Activated naive CD8-positive, alpha-beta T cell treated with anti-CD3 and anti-CD28 coated beads, Interleukin-2, amount 10 ng/mL, durations not matched to agents 7 days and 5 days (primary cell): Measurements from ENCODE around the gene GNPTAB. TPM values are rescaled to one million over a fixed set of nuclear protein-coding genes. Genes with fewer than 3 reads are reported as not detected.
"Not testable (repeated sequence)": the region's sequence is repeated elsewhere in the genome, so short reads cannot be mapped to it uniquely, and the experiment has no call there.

ENCODE experiments used
- ATAC-seq: fragments of 150-1000 bp; cut with Tn5 transposase; one replicate; pipeline ENCODE4 v1.10.0; 2021; ENCODE audit warnings: low read depth, moderate library complexity
- POLR2A ChIA-PET: fragments of 350-600 bp; sonication (Branson Sonifier 250); formaldehyde crosslinking; loops from one replicate; lab custom pipeline; 2021; ENCODE audit warnings: antibody characterized with exemption; lab: Charles Lee
- DNase-seq: peaks from one replicate; pipeline ENCODE4 v3.0.0; 2021
- H3K27ac Mint-ChIP-seq: one replicate; pipeline ENCODE4 v1.8.0; 2022; ENCODE audit warnings: mild to moderate bottlenecking, mixed read lengths
- H3K27me3 Mint-ChIP-seq: one replicate; pipeline ENCODE4 v1.8.0; 2022; ENCODE audit warnings: mild to moderate bottlenecking, moderate library complexity, mixed read lengths
- H3K36me3 Mint-ChIP-seq: one replicate; pipeline ENCODE4 v1.8.0; 2021; ENCODE audit warnings: mild to moderate bottlenecking, mixed read lengths
- H3K4me1 Mint-ChIP-seq: one replicate; pipeline ENCODE4 v1.8.0; 2021; ENCODE audit warnings: mixed read lengths
- H3K4me3 Mint-ChIP-seq: one replicate; pipeline ENCODE4 v1.8.0; 2022; ENCODE audit warnings: mild to moderate bottlenecking, moderate library complexity, mixed read lengths
- H3K9me3 Mint-ChIP-seq: one replicate; pipeline ENCODE4 v1.8.0; 2021; ENCODE audit warnings: mixed read lengths
- total RNA-seq, 2 experiments: library from RNA; stranded (reverse); gene quantifications; one replicate each; pipeline ENCODE4 v1.2.3, GENCODE V29; 2021

Gene GNPTAB
- total RNA-seq, 2 experiments from 2014 or later: 89.5 to 91.1 TPM

DNA sequence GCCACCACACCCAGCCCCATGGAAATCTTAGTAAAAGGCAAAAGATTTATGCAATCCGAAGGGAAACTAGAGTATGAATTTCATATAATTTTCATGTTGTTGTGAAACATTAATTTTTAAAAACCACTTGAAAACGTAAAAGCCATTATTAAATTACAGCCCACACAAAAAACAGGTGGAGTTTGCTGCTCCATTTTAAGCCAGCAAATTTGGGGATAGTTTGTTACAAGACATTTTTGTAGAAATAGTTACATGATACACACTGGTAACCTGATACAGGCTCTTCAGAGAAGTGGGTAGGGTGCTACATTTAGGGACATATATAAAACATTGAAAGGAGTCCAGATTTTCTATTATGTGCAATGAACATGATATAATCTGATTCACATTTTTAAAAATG is 17.6 kb downstream of the GNPTAB start:
- Mint-ChIP-seq H3K27me3 (no peaks in the 10 kb centered on the region), H3K9me3 (peaks cover 15% of the 10 kb centered on the region), H3K4me1 (peaks cover 41% of the 10 kb centered on the region), H3K27ac (no peak overlapping the region), H3K36me3 (peaks cover 44% of the 10 kb centered on the region), H3K4me3 (no peak overlapping the region)
- POLR2A ChIA-PET: interaction anchor here (0.6 to 1.0 kb wide), 2 partner anchors 9 to 12 kb away, joined by 3 read pairs; no protein-coding TSS in a partner anchor
- ATAC-seq (no peak), DNase-seq (no peak)

DNA sequence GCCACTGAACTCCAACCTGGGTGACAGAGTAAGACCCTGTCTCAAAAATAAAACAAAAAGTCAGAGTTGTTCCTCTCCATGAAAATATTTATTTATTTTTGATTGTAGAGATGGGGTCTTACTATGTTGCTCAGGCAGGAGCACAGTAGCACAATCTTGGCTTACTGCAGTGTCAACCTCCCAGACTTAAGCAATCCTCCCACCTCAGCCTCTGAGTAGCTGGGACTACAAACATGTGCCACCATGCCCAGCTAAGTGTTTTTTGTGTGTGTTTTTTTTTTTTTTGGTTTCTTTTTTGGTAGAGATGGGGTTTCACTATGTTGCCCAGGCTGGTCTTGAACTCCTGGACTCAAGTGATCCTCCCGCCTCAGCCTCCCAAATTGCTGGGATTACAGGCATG is 18.0 kb downstream of the GNPTAB start:
- ATAC-seq, H3K4me3 Mint-ChIP-seq, H3K27ac Mint-ChIP-seq, H3K27me3 Mint-ChIP-seq, DNase-seq: not testable (repeated sequence)
- peaks cover 11% of the 10 kb centered on the region for H3K9me3 Mint-ChIP-seq
- peaks cover 41% of the 10 kb centered on the region for H3K4me1 Mint-ChIP-seq
- POLR2A ChIA-PET: interaction anchor here (0.6 to 1.0 kb wide), 2 partner anchors 8 to 12 kb away, joined by 3 read pairs; no protein-coding TSS in a partner anchor
- peaks cover 44% of the 10 kb centered on the region for H3K36me3 Mint-ChIP-seq

DNA sequence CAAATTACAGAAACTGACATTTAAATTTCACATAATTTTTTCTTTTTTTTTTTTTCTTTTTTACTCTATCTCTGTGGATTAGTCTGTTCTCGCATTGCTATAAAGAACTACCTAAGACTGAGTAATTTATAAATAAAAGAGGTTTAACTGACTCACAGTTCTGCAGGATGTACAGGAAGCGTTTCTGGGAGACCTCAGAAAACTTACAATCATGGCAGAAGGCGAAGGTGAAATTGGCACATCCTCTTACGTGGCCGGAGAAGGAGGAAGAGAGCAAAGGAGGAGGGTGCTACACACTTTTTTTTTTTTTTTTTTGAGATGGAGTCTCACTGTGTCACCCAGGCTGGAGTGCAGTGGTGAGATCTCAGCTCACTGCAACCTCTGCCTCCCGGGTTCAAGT is 19.4 kb downstream of the GNPTAB start:
- not testable (repeated sequence) for DNase-seq, H3K9me3 Mint-ChIP-seq, ATAC-seq, H3K4me3 Mint-ChIP-seq, H3K27me3 Mint-ChIP-seq
- Mint-ChIP-seq H3K27ac (peak overlapping the region; percentile 60), H3K36me3 (peaks cover 42% of the 10 kb centered on the region), H3K4me1 (peaks cover 45% of the 10 kb centered on the region)
- POLR2A ChIA-PET: interaction anchor here (0.7 kb wide), 1 partner anchor 121 kb away, joined by 3 read pairs; no protein-coding TSS in a partner anchor

DNA sequence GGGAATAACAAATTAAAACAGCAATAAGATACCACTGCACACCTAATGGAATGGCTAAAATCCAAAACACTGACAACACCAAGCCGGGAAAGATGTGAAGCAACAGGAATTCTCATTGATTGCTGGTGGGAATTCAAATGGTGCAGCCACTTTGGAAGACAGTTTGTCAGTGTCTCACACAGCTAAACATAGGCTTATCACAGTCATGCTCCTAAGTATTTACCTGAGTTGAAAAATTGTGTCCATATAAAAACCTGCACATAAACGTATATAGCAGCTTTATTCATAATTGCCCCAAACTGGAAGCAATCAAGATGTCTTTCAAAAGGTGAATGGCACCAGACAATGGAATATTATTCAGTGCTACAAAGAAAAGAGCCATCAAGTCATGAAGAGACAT is 21.6 kb downstream of the GNPTAB start:
- ATAC-seq (no peak), DNase-seq (no peak)
- H3K36me3 Mint-ChIP-seq: peaks cover 38% of the 10 kb centered on the region
- no peaks in the 10 kb centered on the region for H3K27me3 Mint-ChIP-seq
- H3K9me3 Mint-ChIP-seq: peaks cover 1% of the 10 kb centered on the region
- H3K4me1 Mint-ChIP-seq: peaks cover 43% of the 10 kb centered on the region
- H3K4me3 Mint-ChIP-seq: no peak overlapping the region
- peak overlapping the region; percentile 22 for H3K27ac Mint-ChIP-seq
- POLR2A ChIA-PET: no interaction called here

DNA sequence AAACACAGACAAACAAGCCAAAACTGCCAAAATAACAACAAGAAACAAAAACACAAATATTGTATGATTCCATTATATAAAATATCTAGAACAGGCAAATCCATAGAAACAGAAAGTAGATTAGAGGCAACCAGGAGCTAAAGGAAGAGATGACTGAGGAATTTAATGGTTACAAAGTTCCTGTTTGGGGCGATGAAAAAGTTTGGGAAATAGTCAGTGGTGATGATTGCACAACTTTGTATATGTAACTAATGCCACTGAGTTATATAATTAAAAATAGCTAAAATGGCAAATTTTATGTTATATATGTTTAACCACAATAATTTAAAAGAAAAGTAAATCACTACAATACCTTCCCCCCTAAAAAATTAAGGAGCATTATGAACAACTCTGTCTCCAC is 24.5 kb downstream of the GNPTAB start:
- POLR2A ChIA-PET: no interaction called here
- ATAC-seq (no peak), DNase-seq (no peak)
- H3K4me1 Mint-ChIP-seq: peaks cover 52% of the 10 kb centered on the region
- H3K9me3 Mint-ChIP-seq: no peaks in the 10 kb centered on the region
- no peak overlapping the region for H3K27ac Mint-ChIP-seq
- H3K36me3 Mint-ChIP-seq: peaks cover 34% of the 10 kb centered on the region
- H3K4me3 Mint-ChIP-seq: no peak overlapping the region
- H3K27me3 Mint-ChIP-seq: no peaks in the 10 kb centered on the region

DNA sequence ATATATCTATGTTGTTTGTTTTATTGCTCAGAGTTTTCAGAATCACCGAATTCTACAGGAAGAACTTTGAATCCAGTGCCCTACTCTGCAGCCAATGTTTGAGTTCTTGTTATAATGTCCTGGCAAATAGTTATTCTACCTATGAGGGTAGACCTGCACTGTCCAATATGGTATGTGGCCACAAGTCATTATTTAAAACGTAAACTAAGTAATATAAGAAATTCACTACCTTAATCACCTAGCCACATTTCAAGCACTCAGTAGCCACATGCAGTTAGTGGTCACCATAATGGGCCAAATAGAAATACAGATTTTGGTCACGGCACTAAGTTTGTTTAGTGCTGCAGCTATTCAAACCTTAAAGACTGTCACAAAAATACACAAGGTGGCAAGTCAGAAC is 26.4 kb downstream of the GNPTAB start:
- Mint-ChIP-seq H3K27me3 (no peaks in the 10 kb centered on the region), H3K27ac (no peak overlapping the region), H3K9me3 (no peaks in the 10 kb centered on the region), H3K4me3 (no peak overlapping the region), H3K4me1 (peaks cover 46% of the 10 kb centered on the region), H3K36me3 (peaks cover 31% of the 10 kb centered on the region)
- DNase-seq (no peak), ATAC-seq (no peak)
- POLR2A ChIA-PET: interaction anchor here (0.7 kb wide), 1 partner anchor 8 kb away, joined by 3 read pairs; no protein-coding TSS in a partner anchor

DNA sequence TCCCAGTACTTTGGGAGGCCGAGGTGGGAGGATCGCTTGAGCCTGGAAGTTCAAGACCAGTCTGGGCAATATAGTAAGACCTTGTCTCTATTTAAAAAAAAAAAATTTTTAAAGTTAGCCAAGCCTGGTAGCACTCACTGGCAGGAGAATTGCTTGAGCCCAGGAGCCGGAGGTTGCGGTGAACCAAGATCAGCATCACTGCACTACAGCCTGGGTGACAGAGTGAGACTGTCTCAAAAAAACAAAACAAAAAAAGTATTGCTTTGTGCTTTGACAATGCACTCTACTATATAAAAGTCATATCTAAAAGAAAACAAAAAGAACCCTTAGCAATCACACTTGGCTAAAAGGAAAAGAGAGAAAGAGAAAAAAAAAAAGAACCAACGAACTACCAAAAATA is 26.8 kb downstream of the GNPTAB start:
- DNase-seq (no peak), ATAC-seq (no peak)
- H3K27ac Mint-ChIP-seq: no peak overlapping the region
- no peaks in the 10 kb centered on the region for H3K27me3 Mint-ChIP-seq
- H3K36me3 Mint-ChIP-seq: peaks cover 31% of the 10 kb centered on the region
- peaks cover 47% of the 10 kb centered on the region for H3K4me1 Mint-ChIP-seq
- no peaks in the 10 kb centered on the region for H3K9me3 Mint-ChIP-seq
- no peak overlapping the region for H3K4me3 Mint-ChIP-seq
- POLR2A ChIA-PET: interaction anchor here (0.7 kb wide), 1 partner anchor 9 kb away, joined by 3 read pairs; no protein-coding TSS in a partner anchor

DNA sequence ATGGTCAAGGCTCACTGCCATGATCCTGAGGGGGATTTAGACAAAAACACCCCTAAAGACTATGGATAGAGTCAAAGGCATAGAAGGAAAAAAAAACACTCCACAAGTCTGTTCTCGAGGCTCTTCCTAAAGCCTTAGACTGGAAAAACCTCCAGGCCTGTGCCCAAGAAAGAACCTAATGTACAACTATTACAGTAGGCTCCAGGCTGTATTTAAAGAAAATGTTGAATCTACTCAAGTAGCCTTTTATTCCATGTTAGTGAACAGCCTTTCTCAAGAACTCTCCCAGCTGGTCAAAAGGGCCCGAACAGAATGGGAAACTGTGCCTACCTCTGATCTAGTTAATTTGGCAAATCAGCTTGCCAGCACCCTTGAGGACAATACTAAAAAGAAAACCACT is 28.3 kb downstream of the GNPTAB start:
- DNase-seq (no peak), ATAC-seq (no peak)
- peaks cover 49% of the 10 kb centered on the region for H3K4me1 Mint-ChIP-seq
- H3K36me3 Mint-ChIP-seq: peaks cover 30% of the 10 kb centered on the region
- H3K9me3 Mint-ChIP-seq: peaks cover 2% of the 10 kb centered on the region
- POLR2A ChIA-PET: no interaction called here
- no peak overlapping the region for H3K4me3 Mint-ChIP-seq
- H3K27ac Mint-ChIP-seq: no peak overlapping the region
- H3K27me3 Mint-ChIP-seq: no peaks in the 10 kb centered on the region

DNA sequence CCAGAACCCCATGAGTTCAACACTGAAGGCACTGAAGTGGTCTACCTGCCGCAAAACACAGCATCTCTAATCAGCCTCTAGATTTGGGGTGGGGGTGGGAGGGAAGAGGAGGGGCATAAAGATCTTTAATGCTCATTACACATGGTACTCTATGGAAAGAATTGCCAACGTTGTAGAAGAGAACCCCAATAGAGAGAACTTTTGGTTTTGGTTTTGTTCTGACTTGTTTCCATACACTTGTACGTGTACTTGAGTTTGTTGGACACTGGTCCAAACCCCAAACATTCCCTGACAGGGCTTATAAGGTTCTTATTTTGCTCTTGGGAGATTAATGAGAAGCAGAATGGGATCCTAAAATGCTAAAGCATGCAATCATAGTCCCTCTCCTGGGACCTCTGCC is 31.0 kb downstream of the GNPTAB start:
- Mint-ChIP-seq H3K4me3 (peak overlapping the region; percentile 52), H3K36me3 (peaks cover 37% of the 10 kb centered on the region), H3K4me1 (peaks cover 51% of the 10 kb centered on the region), H3K27me3 (no peaks in the 10 kb centered on the region), H3K27ac (peak overlapping the region; percentile 67), H3K9me3 (peaks cover 2% of the 10 kb centered on the region)
- DNase-seq (no peak), ATAC-seq (peak; percentile 68)
- POLR2A ChIA-PET: no interaction called here

DNA sequence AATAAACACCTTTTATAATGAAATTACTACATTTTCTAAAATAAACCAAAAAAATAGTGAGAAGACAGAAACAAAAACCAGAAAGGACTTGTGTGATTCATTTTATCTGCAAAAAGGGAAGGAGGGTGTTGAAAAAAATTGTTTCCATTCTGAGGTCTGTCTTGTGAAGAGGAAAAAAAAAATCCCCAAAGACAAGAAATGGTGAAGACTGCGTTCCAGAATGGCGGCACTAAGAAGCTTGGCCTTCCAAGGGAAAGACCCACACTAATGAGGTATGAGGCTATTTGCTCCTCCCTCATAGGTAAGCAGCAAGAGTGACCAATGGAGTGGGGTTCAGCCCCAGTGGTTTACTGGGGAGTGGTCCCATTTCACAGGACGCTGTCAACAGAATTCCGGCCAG is 35.0 kb downstream of the GNPTAB start:
- H3K4me3 Mint-ChIP-seq: peak overlapping the region; percentile 37
- no peaks in the 10 kb centered on the region for H3K27me3 Mint-ChIP-seq
- H3K9me3 Mint-ChIP-seq: peaks cover 2% of the 10 kb centered on the region
- DNase-seq: no peak
- H3K36me3 Mint-ChIP-seq: peaks cover 44% of the 10 kb centered on the region
- peak overlapping the region; percentile 75 for H3K27ac Mint-ChIP-seq
- POLR2A ChIA-PET: interaction anchor here (6.2 kb wide), 1 partner anchor 33 kb away, joined by 85 read pairs; the partner anchor contains the start of gene GNPTAB
- ATAC-seq: no peak
- H3K4me1 Mint-ChIP-seq: peaks cover 62% of the 10 kb centered on the region

DNA sequence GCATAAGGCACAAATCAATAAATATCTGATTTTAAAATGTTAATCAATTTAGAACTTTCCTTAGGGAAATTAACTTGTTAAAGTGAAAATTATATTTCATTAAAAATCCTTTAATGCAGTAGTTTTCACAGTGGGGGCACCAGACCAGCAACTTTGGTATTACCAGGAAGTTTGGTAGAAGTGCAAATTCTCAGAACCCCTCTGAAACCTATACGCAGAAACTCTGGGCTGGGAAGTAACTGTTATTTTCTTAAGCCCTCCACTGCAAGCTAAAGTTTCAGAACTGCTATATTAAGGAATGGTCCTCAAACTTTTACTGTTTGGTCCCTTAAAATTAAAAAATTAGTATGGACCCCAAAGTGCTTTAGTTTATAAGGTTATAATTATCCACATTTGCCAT is 35.7 kb downstream of the GNPTAB start:
- H3K4me1 Mint-ChIP-seq: peaks cover 66% of the 10 kb centered on the region
- H3K36me3 Mint-ChIP-seq: peaks cover 48% of the 10 kb centered on the region
- POLR2A ChIA-PET: interaction anchor here (1.3 to 6.2 kb wide), 3 partner anchors 27 to 33 kb away, joined by 3 to 85 read pairs (median 19); partner anchors contain the start of gene GNPTAB
- ATAC-seq (peak; percentile 69), DNase-seq (no peak)
- peaks cover 2% of the 10 kb centered on the region for H3K9me3 Mint-ChIP-seq
- H3K27ac Mint-ChIP-seq: peak overlapping the region; percentile 75
- no peaks in the 10 kb centered on the region for H3K27me3 Mint-ChIP-seq
- H3K4me3 Mint-ChIP-seq: no peak overlapping the region

DNA sequence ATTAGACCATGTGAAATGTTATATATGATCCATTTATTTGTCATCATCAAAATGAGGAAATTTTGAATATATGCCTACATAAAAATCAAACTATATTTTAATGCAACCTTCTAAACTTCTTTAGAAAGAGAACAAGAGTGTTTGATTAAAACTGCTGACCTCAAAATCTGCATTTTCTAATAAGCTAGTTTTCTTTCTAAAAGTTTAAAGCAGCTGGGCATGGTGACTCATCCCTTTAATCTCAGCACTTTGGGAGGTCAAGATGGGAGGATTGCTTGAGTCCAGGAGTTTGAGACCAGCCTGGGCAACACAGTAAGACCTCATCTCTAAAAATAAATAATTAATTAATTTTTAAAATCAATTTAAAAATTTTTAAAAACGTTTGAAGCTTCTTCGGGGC is 36.2 kb downstream of the GNPTAB start:
- peaks cover 2% of the 10 kb centered on the region for H3K9me3 Mint-ChIP-seq
- H3K27ac Mint-ChIP-seq: peak overlapping the region; percentile 80
- H3K36me3 Mint-ChIP-seq: peaks cover 52% of the 10 kb centered on the region
- no peaks in the 10 kb centered on the region for H3K27me3 Mint-ChIP-seq
- DNase-seq: no peak
- H3K4me1 Mint-ChIP-seq: peaks cover 62% of the 10 kb centered on the region
- no peak for ATAC-seq
- no peak overlapping the region for H3K4me3 Mint-ChIP-seq
- POLR2A ChIA-PET: interaction anchor here (1.3 to 6.2 kb wide), 4 partner anchors 14 to 34 kb away, joined by 3 to 85 read pairs (median 11); partner anchors contain the start of gene GNPTAB

DNA sequence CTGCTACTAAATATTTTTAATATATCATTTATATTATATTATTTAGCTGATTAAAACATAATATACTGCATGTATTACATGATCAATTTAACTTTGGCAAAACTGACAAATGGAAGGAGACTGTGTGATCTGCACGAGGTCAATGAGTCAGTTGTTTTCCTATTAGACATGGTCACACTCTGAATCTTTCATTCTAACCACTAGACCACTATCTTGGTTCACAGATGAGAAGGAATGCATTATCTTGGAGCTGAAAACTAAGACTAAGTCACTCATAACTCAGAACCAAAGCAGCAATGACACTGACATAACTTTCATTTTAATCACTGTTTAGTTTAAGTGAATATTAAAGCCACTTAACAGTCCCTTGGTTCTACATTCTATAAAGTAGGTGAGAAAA is 37.4 kb downstream of the GNPTAB start:
- DNase-seq: no peak
- Mint-ChIP-seq H3K9me3 (peaks cover 2% of the 10 kb centered on the region), H3K4me1 (peaks cover 53% of the 10 kb centered on the region), H3K27me3 (no peaks in the 10 kb centered on the region), H3K4me3 (peak overlapping the region; percentile 68), H3K36me3 (peaks cover 53% of the 10 kb centered on the region), H3K27ac (peak overlapping the region; percentile 71)
- ATAC-seq: peak; percentile 53
- POLR2A ChIA-PET: interaction anchor here (1.3 to 6.2 kb wide), 4 partner anchors 13 to 35 kb away, joined by 3 to 85 read pairs (median 11); partner anchors contain the start of gene GNPTAB
